NCI-H2227 (cell line): ENCODE measurements around the gene RPS21.
"Not testable (repeated sequence)": the region's sequence is repeated elsewhere in the genome, so short reads cannot be mapped to it uniquely, and the experiment has no call there.

Experiments
- DNase-seq: peaks from one replicate; lab custom pipeline; 2025; ENCODE audit not compliant: unreplicated experiment; lab: John Stamatoyannopoulos, UW

RPS21 gene

GRCh38 chr20:62423326-62423706 is 36.4 kb downstream of the RPS21 start:
- no peak for DNase-seq

- no peak for DNase-seq
These were observed 37.6 kb downstream of the RPS21 start for GRCh38 chr20:62424249-62425107.

- no peak for DNase-seq
These were observed 38.6 kb downstream of the RPS21 start for GRCh38 chr20:62425281-62426058.

- DNase-seq: not testable (repeated sequence)
These were observed 39.1 kb downstream of the RPS21 start for GRCh38 chr20:62426059-62426348.

GRCh38 chr20:62426699-62427131 is 39.8 kb downstream of the RPS21 start:
- no peak for DNase-seq

- no peak for DNase-seq
These were observed 40.5 kb downstream of the RPS21 start, which contains the start of gene RBBP8NL for GRCh38 chr20:62427172-62428001. RBBP8NL (minus strand) TSS chr20:62427539; CDS start chr20:62419647, 7,892 bp downstream.

GRCh38 chr20:62428002-62428372 is 41.1 kb downstream of the RPS21 start:
- DNase-seq: no peak

GRCh38 chr20:62428396-62429295 is 41.7 kb downstream of the RPS21 start:
- DNase-seq: no peak

- DNase-seq: no peak
These were observed 42.8 kb downstream of the RPS21 start for GRCh38 chr20:62429455-62430310.

- DNase-seq: no peak
These were observed 43.5 kb downstream of the RPS21 start for GRCh38 chr20:62430311-62430853.

- no peak for DNase-seq
These were observed 44.1 kb downstream of the RPS21 start for GRCh38 chr20:62430866-62431447.

- DNase-seq: no peak
These were observed 47.0 kb downstream of the RPS21 start for GRCh38 chr20:62433658-62434497.

- no peak for DNase-seq
These were observed 49.8 kb downstream of the RPS21 start for GRCh38 chr20:62436692-62437091.

- DNase-seq: no peak
These were observed 50.6 kb downstream of the RPS21 start for GRCh38 chr20:62437496-62437895.

GRCh38 chr20:62437927-62438326 is 51.0 kb downstream of the RPS21 start:
- no peak for DNase-seq
